Measurements from ENCODE around the gene HOXA2.
A peak's percentile ranks its signal among the peaks of the same experiment; 100 is the strongest.

Gene HOXA2

DNA sequence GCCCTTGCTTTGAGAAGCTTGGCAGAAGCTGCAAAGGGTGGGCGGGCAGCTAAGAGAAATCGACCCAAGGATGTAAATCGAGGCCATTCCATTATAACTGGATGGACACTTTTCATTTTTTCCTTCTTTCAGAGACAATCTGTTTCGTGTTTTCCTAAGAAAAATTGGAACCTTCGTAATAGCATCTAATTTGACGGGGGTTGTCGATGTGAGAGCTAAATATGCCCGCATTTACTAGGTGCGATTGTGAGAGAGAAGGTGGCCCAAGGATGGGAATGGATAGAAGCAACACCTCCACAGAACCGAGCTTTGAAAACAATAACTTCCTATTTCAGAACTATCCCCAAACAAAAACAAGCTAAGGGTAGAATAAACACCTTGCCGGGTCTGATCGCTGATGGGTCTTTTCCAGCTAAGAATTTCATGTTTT lies 28.9 kb upstream of the HOXA2 start:
- Histone ChIP-seq H3K9me3 (ENCODE audit: severe bottlenecking) (no peaks in the 10 kb centered on the region), H3K4me1 (ENCODE audit: insufficient read depth, poor library complexity, severe bottlenecking) (peaks cover 27% of the 10 kb centered on the region), H3K27ac (ENCODE audit: poor library complexity, severe bottlenecking) (peak overlapping the region; percentile 62), H3K4me3 (ENCODE audit: severe bottlenecking) (peak overlapping the region; percentile 61), H3K36me3 (ENCODE audit: low read depth) (no peaks in the 10 kb centered on the region), H3K27me3 (ENCODE audit: insufficient read depth, poor library complexity, severe bottlenecking) (no peaks in the 10 kb centered on the region)
- ATAC-seq (ENCODE audit: low read depth) (no peak), DNase-seq (ENCODE audit: low spot score) (no peak)
- TF ChIP-seq, protein P1, sequence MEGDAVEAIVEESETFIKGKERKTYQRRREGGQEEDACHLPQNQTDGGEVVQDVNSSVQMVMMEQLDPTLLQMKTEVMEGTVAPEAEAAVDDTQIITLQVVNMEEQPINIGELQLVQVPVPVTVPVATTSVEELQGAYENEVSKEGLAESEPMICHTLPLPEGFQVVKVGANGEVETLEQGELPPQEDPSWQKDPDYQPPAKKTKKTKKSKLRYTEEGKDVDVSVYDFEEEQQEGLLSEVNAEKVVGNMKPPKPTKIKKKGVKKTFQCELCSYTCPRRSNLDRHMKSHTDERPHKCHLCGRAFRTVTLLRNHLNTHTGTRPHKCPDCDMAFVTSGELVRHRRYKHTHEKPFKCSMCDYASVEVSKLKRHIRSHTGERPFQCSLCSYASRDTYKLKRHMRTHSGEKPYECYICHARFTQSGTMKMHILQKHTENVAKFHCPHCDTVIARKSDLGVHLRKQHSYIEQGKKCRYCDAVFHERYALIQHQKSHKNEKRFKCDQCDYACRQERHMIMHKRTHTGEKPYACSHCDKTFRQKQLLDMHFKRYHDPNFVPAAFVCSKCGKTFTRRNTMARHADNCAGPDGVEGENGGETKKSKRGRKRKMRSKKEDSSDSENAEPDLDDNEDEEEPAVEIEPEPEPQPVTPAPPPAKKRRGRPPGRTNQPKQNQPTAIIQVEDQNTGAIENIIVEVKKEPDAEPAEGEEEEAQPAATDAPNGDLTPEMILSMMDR (IDR thresholded peaks at IDR 0.05; ENCODE audit: poor library complexity, severe bottlenecking): no peak

DNA sequence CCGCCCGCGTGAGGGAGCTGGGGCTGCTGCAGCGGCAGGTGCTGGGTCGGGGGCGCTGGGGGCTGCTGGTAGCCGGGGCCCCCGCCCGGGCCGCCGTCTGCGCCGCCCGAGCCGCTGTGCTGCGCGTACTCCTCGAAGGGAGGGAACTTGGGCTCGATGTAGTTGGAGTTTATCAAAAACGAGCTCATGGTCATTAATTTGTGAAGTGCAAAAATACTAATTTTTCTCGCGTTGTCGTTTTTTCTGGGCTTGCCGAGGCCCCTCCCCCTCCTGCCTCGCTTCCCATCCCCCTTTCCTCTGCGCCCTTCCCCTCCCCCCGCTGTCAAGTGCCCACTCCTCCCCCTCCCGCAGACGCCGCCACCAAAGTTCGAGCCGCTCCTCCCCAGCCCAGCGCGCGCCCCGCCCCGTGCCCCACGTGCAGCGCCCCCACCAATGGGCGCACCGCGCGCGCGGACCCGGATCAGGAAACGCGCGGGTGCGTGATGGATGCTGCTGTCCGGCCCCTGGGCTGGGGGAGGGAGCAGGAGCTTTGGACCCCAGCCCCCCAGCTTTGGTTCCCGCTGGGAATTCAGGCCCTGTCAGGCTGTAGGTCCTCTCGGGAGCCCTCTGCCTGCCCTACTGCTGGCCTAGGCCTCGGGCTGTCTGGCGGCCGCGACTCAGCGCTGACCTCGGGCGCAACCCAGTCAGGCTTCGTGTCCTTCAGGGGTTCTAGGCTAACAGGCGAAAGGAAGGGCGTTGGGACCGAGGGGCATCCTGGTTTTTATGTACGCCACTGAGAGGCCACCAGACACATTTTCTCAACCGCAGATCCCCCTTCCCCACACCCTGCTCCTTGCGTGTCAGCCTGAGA lies 28.3 kb upstream of the HOXA2 start, which contains the start of gene HOXA4:
Gene HOXA4 (minus strand): TSS at position 218 of the 850 bp plus-strand sequence. CDS start 24 bp downstream, at position 194.
- TF ChIP-seq, protein P1 (IDR thresholded peaks at IDR 0.05; ENCODE audit: poor library complexity, severe bottlenecking): no peak
- H3K4me3 ChIP-seq (ENCODE audit: severe bottlenecking): peak within 1 kb of the TSS; percentile 61
- peaks cover 21% of the 10 kb centered on the region for H3K4me1 ChIP-seq (ENCODE audit: insufficient read depth, poor library complexity, severe bottlenecking)
- H3K27me3 ChIP-seq (ENCODE audit: insufficient read depth, poor library complexity, severe bottlenecking): no peaks in the 10 kb centered on the region
- no peaks in the 10 kb centered on the region for H3K9me3 ChIP-seq (ENCODE audit: severe bottlenecking)
- peak; percentile 88 for ATAC-seq (ENCODE audit: low read depth)
- no peaks in the 10 kb centered on the region for H3K36me3 ChIP-seq (ENCODE audit: low read depth)
- H3K27ac ChIP-seq (ENCODE audit: poor library complexity, severe bottlenecking): peak within 1 kb of the TSS; percentile 62
- DNase-seq (ENCODE audit: low spot score): peak; percentile 95

DNA sequence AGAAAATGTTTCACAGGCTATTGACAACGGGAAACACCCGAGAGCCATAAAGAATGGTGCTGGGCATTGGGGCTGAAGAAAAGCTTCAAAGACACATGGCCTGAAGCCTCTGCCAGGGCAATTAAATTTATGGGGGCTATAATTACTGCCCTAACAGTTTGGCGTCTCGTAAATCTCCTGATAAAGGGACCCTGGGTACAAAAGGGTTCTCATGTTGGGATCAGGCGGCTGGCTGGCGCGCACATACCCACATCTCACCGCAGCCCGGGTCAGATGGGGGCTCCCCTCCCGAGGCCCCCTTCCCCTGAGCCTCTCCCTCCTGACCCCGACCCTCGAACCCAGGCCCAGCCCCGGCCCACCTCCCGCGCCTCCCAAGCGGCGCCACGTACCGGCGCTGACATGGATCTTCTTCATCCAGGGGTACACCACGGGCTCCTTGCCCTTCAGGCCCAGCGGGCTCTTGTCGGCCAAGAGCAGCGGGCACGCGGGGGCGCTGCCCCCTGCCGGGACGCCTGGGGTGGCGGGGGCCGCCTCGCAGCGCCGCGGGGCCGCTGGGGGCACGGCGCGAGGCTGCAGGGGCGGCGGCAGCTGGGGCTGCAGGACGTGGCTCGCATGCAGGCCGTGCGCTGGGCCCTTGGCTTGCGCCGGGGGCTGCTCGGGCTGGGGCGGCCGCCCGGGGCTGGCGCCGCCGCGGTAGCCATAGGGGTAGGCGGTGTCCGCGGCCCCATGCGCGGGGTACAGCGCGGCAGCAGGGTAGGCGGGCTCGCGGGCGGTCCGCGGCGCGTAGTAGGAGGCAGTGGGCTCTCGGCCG lies 27.5 kb upstream of the HOXA2 start:
- TF ChIP-seq, protein P1 (IDR thresholded peaks at IDR 0.05; ENCODE audit: poor library complexity, severe bottlenecking): peak; percentile 77
- DNase-seq (ENCODE audit: low spot score) (no peak), ATAC-seq (ENCODE audit: low read depth) (peak; percentile 47)
- Histone ChIP-seq H3K9me3 (ENCODE audit: severe bottlenecking) (no peaks in the 10 kb centered on the region), H3K27me3 (ENCODE audit: insufficient read depth, poor library complexity, severe bottlenecking) (no peaks in the 10 kb centered on the region), H3K36me3 (ENCODE audit: low read depth) (no peaks in the 10 kb centered on the region), H3K4me3 (ENCODE audit: severe bottlenecking) (peak overlapping the region; percentile 61), H3K4me1 (ENCODE audit: insufficient read depth, poor library complexity, severe bottlenecking) (peaks cover 13% of the 10 kb centered on the region), H3K27ac (ENCODE audit: poor library complexity, severe bottlenecking) (peak overlapping the region; percentile 62)

DNA sequence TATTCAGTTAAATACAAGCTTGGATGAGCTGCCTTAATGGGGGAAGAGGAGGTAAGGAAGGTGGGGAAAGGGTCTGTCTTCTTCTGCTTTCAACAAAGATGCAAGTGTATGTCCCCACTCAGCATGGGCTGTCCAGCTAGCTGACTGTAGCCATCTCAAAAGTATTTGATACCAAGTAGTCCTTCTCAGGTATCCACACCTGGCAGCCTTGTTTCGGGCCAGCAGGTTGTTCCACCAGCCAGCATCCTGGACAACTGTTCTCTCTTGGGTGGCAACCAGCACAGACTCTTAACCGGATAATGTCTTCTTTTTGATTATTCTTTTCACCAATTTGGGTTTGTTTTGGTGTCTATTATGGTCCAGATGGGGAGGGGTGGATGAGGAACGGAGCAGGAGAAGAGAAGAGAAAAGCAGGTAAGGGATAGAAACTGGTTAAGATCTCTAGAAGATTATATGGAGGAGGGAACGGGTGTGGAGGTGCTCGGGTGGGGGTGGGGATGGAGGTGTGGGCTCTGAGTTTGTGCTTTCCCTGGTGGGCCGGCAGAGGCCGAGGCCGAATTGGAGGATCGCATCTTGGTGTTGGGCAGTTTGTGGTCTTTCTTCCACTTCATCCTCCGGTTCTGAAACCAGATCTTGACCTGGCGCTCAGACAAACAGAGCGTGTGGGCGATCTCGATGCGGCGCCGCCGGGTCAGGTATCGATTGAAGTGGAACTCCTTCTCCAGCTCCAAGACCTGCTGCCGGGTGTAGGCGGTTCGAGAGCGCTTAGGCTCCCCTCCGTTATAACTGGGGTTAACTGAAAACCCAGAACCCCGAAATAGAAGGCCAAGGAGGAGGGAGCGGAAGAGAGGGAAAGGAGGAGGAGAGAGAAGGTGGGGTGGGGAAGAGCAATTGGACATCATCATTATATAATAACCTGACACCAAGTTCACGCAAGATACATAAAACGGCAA lies 26.6 kb upstream of the HOXA2 start:
- Histone ChIP-seq H3K27ac (ENCODE audit: poor library complexity, severe bottlenecking) (no peak overlapping the region), H3K4me3 (ENCODE audit: severe bottlenecking) (no peak overlapping the region), H3K9me3 (ENCODE audit: severe bottlenecking) (no peaks in the 10 kb centered on the region), H3K27me3 (ENCODE audit: insufficient read depth, poor library complexity, severe bottlenecking) (no peaks in the 10 kb centered on the region), H3K4me1 (ENCODE audit: insufficient read depth, poor library complexity, severe bottlenecking) (peaks cover 6% of the 10 kb centered on the region), H3K36me3 (ENCODE audit: low read depth) (no peaks in the 10 kb centered on the region)
- ATAC-seq (ENCODE audit: low read depth) (no peak), DNase-seq (ENCODE audit: low spot score) (no peak)
- TF ChIP-seq, protein P1 (IDR thresholded peaks at IDR 0.05; ENCODE audit: poor library complexity, severe bottlenecking): no peak

Data from RWPE2 (cell line).